ENCODE data around the gene TP53BP2. TPM values are rescaled to one million over a fixed set of nuclear protein-coding genes. Genes with fewer than 3 reads are reported as not detected.
"Not testable (repeated sequence)": the region's sequence is repeated elsewhere in the genome, so short reads cannot be mapped to it uniquely, and the experiment has no call there.

TP53BP2 gene
- total RNA-seq, 1 donor from 2014 or later, result 47.4 TPM

DNA sequence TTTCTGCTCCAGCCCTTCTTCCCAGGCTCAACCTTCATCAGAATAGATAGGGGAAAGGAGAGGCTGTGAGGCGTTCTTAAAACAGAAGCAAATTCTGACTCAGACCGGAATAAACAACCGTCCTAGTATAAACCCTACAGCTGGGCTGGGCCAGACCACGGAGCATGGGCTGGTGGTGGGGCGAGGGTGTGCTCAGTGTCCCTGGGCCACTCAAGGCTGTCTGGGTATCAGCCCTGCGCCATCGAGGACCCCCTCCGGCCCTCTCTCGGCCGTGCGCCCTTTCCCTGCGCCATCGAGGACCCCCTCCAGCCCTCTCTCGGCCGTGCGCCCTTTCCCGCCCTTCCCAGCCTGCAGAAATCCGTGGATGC, 97.4 kb downstream of the TP53BP2 start:
- Mint-ChIP-seq H3K27ac (ENCODE audit: unreplicated experiment) (peak overlapping the region; percentile 78), H3K9me3 (ENCODE audit: low read depth) (no peaks in the 10 kb centered on the region), H3K4me3 (ENCODE audit: unreplicated experiment) (peak overlapping the region; percentile 67)

GRCh38 chr1:223747838-223748335, 97.9 kb downstream of the TP53BP2 start:
- H3K4me3 Mint-ChIP-seq (ENCODE audit: unreplicated experiment), result no peak overlapping the region
- H3K27me3 Mint-ChIP-seq (ENCODE audit: low read depth), result no peaks in the 10 kb centered on the region
- DNase-seq (ENCODE audit: low spot score), result peak; percentile 61
- no peaks in the 10 kb centered on the region for H3K9me3 Mint-ChIP-seq (ENCODE audit: low read depth)
- H3K36me3 Mint-ChIP-seq (ENCODE audit: low read depth), result peaks cover 44% of the 10 kb centered on the region
- no peak for TF ChIP-seq CTCF (IDR thresholded peaks at IDR 0.05)
- H3K4me1 Mint-ChIP-seq (ENCODE audit: low read depth), result peaks cover 35% of the 10 kb centered on the region
- H3K27ac Mint-ChIP-seq (ENCODE audit: unreplicated experiment), result peak overlapping the region; percentile 36

More for the DNA sequence above, 97.4 kb downstream of the TP53BP2 start:
- DNase-seq (ENCODE audit: low spot score), result peak; percentile 79
- peaks cover 45% of the 10 kb centered on the region for H3K36me3 Mint-ChIP-seq (ENCODE audit: low read depth)
- H3K27me3 Mint-ChIP-seq (ENCODE audit: low read depth), result no peaks in the 10 kb centered on the region
- H3K4me1 Mint-ChIP-seq (ENCODE audit: low read depth), result peaks cover 30% of the 10 kb centered on the region
- TF ChIP-seq CTCF (IDR thresholded peaks at IDR 0.05), result no peak

DNA sequence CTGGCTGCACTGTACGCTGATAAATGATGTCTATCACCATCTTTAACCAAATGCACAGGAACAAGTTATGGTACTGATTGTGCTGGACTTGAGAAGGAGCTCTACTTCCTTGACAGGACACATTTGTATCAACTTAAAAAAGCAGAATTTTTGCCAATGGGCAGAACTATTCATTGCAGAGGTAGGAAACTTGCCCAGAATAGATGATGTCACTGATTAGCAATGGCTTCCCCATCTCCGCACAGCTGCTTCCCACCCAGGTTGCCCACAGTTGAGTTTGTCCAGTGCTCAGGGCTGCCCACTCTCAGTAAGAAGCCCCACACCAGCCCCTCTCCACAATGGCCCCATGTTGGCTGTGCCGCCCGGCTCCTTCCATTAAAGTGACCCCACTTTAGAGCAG, 100.0 kb downstream of the TP53BP2 start:
- no peaks in the 10 kb centered on the region for H3K9me3 Mint-ChIP-seq (ENCODE audit: low read depth)
- peak; percentile 55 for DNase-seq (ENCODE audit: low spot score)
- H3K36me3 Mint-ChIP-seq (ENCODE audit: low read depth), result peaks cover 37% of the 10 kb centered on the region
- H3K27me3 Mint-ChIP-seq (ENCODE audit: low read depth), result no peaks in the 10 kb centered on the region
- H3K4me1 Mint-ChIP-seq (ENCODE audit: low read depth), result peaks cover 47% of the 10 kb centered on the region
- no peak overlapping the region for H3K4me3 Mint-ChIP-seq (ENCODE audit: unreplicated experiment)
- TF ChIP-seq CTCF (IDR thresholded peaks at IDR 0.05), result no peak
- no peak overlapping the region for H3K27ac Mint-ChIP-seq (ENCODE audit: unreplicated experiment)

DNA sequence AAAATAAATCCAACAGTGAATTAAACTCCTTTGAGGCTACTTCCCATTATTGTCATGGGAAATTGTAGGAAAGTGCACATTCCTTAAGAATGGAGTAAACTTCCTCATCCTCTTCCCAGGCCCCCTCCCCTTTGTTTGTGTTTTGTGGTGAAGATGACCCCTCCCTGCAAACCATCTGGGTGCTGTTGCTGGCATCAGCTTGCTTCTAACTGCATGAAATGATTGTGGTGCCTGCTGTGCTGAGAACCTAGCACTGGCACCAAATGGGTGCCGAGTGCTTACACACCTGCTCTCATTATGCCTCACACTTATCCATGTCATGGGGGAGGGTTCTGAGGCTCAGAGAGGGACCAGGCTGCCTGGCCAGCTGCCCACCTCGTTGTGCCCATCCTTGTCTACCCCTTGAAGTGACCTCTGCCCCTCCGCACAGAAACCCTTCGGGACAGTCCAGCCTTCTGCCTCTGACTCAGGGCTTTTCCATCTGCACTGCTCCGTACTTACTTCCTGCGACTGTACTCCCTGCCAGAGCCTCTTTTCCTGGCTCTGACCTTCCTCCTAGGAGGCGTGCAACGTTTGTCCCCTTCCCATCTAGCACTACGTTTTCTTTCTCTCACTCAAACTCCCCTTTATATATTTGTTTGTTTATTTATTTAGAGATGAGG, 102.8 kb downstream of the TP53BP2 start:
- Mint-ChIP-seq H3K4me1 (ENCODE audit: low read depth) (peaks cover 57% of the 10 kb centered on the region), H3K4me3 (ENCODE audit: unreplicated experiment) (no peak overlapping the region), H3K9me3 (ENCODE audit: low read depth) (no peaks in the 10 kb centered on the region), H3K36me3 (ENCODE audit: low read depth) (peaks cover 36% of the 10 kb centered on the region), H3K27ac (ENCODE audit: unreplicated experiment) (peak overlapping the region; percentile 59), H3K27me3 (ENCODE audit: low read depth) (no peaks in the 10 kb centered on the region)
- DNase-seq (ENCODE audit: low spot score), result peak; percentile 46
- no peak for TF ChIP-seq CTCF (IDR thresholded peaks at IDR 0.05)

DNA sequence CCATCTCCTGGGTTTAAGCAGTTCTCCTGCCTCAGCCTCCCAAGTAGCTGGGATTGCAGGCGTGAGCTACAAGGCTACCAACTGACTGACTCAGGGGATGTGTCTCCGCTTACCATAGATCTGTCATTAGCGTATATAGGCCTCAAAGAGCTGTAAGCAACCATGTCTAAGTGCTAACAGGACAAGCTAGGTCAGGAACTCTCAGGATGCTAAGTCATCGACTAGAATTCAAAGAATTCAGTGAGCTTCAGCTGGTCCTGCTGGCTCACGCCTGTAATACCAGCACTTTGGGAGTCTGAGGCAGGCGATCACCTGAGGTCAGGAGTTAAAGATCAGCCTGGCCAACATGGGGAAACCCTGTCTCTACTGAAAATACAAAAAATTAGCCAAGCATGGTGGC, 103.9 kb downstream of the TP53BP2 start:
- H3K4me3 Mint-ChIP-seq (ENCODE audit: unreplicated experiment), result no peak overlapping the region
- peak overlapping the region; percentile 63 for H3K27ac Mint-ChIP-seq (ENCODE audit: unreplicated experiment)
- no peaks in the 10 kb centered on the region for H3K27me3 Mint-ChIP-seq (ENCODE audit: low read depth)
- no peaks in the 10 kb centered on the region for H3K9me3 Mint-ChIP-seq (ENCODE audit: low read depth)
- no peak for TF ChIP-seq CTCF (IDR thresholded peaks at IDR 0.05)
- peaks cover 58% of the 10 kb centered on the region for H3K4me1 Mint-ChIP-seq (ENCODE audit: low read depth)
- H3K36me3 Mint-ChIP-seq (ENCODE audit: low read depth), result peaks cover 32% of the 10 kb centered on the region
- no peak for DNase-seq (ENCODE audit: low spot score)

GRCh38 chr1:223740038-223740736, 105.6 kb downstream of the TP53BP2 start:
- not testable (repeated sequence) for H3K27me3 Mint-ChIP-seq (ENCODE audit: low read depth); H3K4me3 Mint-ChIP-seq (ENCODE audit: unreplicated experiment); DNase-seq (ENCODE audit: low spot score); H3K9me3 Mint-ChIP-seq (ENCODE audit: low read depth)
- Mint-ChIP-seq H3K36me3 (ENCODE audit: low read depth) (peaks cover 25% of the 10 kb centered on the region), H3K4me1 (ENCODE audit: low read depth) (peaks cover 67% of the 10 kb centered on the region), H3K27ac (ENCODE audit: unreplicated experiment) (peak overlapping the region; percentile 90)

All from chondrocyte (in vitro differentiated cells).